ENCODE results near the gene SPIN4. TPM values are rescaled to one million over a fixed set of nuclear protein-coding genes. Genes with fewer than 3 reads are reported as not detected.
"Not testable (repeated sequence)": the region's sequence is repeated elsewhere in the genome, so short reads cannot be mapped to it uniquely, and the experiment has no call there.

Gene SPIN4
- total RNA-seq (under 1 TPM; 0.18 to 0.62 (median 0.25) TPM), polyA plus RNA-seq (under 1 TPM; 0.14 to 0.34 (median 0.30) TPM)
- long read RNA-seq, donor 1 = 0 reads
- long read RNA-seq, donor 2 = 0 reads

- WGBS, 3 donors = 0 to 25% (median 0%) methylated on average over 11 to 58 of the region's 58 CpGs
- DNase-seq (peak; percentile 87 to 89), ATAC-seq (peak; percentile 83 to 99 (median 96))
- Histone ChIP-seq H3K36me3 (ENCODE audit: insufficient read depth in 1 of 2, low read depth in 1 of 2) (no peaks in the 10 kb centered on the region), H3K27me3 (ENCODE audit: insufficient read depth in 3 of 3, low read length in 2 of 3) (no peaks in the 10 kb centered on the region), H3K4me3 (peak within 1 kb of the TSS; percentile 70), H3K4me1 (no peaks in the 10 kb centered on the region), H3K27ac (no peak within 1 kb of the TSS), H3K9me3 (no peaks in the 10 kb centered on the region)
- TF ChIP-seq, protein P1, sequence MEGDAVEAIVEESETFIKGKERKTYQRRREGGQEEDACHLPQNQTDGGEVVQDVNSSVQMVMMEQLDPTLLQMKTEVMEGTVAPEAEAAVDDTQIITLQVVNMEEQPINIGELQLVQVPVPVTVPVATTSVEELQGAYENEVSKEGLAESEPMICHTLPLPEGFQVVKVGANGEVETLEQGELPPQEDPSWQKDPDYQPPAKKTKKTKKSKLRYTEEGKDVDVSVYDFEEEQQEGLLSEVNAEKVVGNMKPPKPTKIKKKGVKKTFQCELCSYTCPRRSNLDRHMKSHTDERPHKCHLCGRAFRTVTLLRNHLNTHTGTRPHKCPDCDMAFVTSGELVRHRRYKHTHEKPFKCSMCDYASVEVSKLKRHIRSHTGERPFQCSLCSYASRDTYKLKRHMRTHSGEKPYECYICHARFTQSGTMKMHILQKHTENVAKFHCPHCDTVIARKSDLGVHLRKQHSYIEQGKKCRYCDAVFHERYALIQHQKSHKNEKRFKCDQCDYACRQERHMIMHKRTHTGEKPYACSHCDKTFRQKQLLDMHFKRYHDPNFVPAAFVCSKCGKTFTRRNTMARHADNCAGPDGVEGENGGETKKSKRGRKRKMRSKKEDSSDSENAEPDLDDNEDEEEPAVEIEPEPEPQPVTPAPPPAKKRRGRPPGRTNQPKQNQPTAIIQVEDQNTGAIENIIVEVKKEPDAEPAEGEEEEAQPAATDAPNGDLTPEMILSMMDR (IDR thresholded peaks at IDR 0.05) = no peak
- intact Hi-C loops (cut with DNase I) = no loop called here
Measured at GRCh38 chrX:63350941-63351616, at the start of gene SPIN4. Gene SPIN4, minus strand, starts transcription at chrX:63351332. Its CDS starts 513 bp downstream, at chrX:63350819.

DNA sequence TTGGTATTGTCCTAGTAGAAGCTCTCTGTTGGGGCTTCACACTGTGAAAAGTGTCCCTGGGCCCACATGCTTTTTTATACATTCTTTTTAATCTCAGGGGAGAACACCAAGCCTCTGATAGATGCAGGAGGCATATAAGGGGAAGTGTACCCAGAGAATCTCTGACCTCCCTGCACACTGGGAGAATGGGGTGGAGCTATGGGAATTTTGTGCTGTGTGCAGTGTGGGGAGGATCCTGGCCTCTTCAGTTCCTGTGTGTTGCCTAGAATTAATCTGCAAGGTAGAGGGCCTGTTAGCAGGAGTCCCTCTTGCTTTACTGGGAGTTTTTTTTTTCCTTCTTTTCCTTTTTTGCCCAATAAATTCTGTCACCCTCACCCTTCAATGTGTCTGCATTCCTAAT, 49.2 kb upstream of the SPIN4 start:
- intact Hi-C loops (cut with DNase I) = no loop called here

GRCh38 chrX:63394872-63395271, 43.7 kb upstream of the SPIN4 start:
- TF ChIP-seq, protein P1 (IDR thresholded peaks at IDR 0.05) = no peak
- Histone ChIP-seq H3K4me1 (no peaks in the 10 kb centered on the region), H3K27me3 (ENCODE audit: insufficient read depth in 3 of 3, low read length in 2 of 3) (no peaks in the 10 kb centered on the region), H3K4me3 (no peak overlapping the region), H3K36me3 (ENCODE audit: insufficient read depth in 1 of 2, low read depth in 1 of 2) (no peaks in the 10 kb centered on the region), H3K27ac (no peak overlapping the region), H3K9me3 (no peaks in the 10 kb centered on the region)
- intact Hi-C loops (cut with DNase I) = no loop called here
- ATAC-seq (no peak), DNase-seq (no peak)
- WGBS, 3 donors = 59 to 95% (median 86%) methylated on average over 2 of the region's 2 CpGs

More for the DNA sequence above, 49.2 kb upstream of the SPIN4 start:
- Histone ChIP-seq H3K27ac (no peak overlapping the region), H3K9me3 (no peaks in the 10 kb centered on the region), H3K27me3 (ENCODE audit: insufficient read depth in 3 of 3, low read length in 2 of 3) (no peaks in the 10 kb centered on the region), H3K36me3 (ENCODE audit: insufficient read depth in 1 of 2, low read depth in 1 of 2) (no peaks in the 10 kb centered on the region), H3K4me3 (no peak overlapping the region), H3K4me1 (no peaks in the 10 kb centered on the region)
- DNase-seq (no peak), ATAC-seq (no peak)
- TF ChIP-seq, protein P1 (IDR thresholded peaks at IDR 0.05) = no peak

DNA sequence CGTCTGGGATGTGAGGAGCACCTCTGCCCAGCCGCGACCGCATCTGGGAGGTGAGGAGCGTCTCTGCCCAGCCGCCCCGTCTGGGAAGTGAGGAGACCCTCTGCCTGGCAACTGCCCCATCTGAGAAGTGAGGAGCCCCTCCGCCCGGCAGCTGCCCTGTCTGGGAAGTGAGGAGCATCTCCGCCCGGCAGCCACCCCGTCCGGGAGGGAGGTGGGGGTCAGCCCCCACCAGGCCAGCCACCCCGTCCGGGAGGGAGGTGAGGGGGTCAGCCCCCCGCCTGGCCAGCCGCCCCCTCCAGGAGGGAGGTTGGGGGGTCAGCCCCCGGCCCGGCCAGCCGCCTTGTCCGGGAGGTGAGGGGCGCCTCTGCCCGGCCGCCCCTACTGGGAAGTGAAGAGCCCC, 42.0 kb upstream of the SPIN4 start:
- H3K27me3 ChIP-seq (ENCODE audit: insufficient read depth in 3 of 3, low read length in 2 of 3); H3K9me3 ChIP-seq; DNase-seq; H3K36me3 ChIP-seq (ENCODE audit: insufficient read depth in 1 of 2, low read depth in 1 of 2); H3K4me3 ChIP-seq; H3K27ac ChIP-seq; intact Hi-C loops (cut with DNase I); H3K4me1 ChIP-seq; ATAC-seq: not testable (repeated sequence)
- 98 to 100% (median 98%) methylated on average over 7 to 23 of the region's 24 CpGs for WGBS, 3 donors

GRCh38 chrX:63387411-63387810, 36.3 kb upstream of the SPIN4 start:
- TF ChIP-seq, protein P1 (IDR thresholded peaks at IDR 0.05) = no peak
- WGBS, 3 donors = 62 to 83% (median 81%) methylated on average over 3 of the region's 3 CpGs
- no peak for ATAC-seq

GRCh38 chrX:63384263-63384662, 33.1 kb upstream of the SPIN4 start:
- ATAC-seq; H3K27me3 ChIP-seq (ENCODE audit: insufficient read depth in 3 of 3, low read length in 2 of 3): not testable (repeated sequence)

More at GRCh38 chrX:63387411-63387810, 36.3 kb upstream of the SPIN4 start:
- Histone ChIP-seq H3K27me3 (ENCODE audit: insufficient read depth in 3 of 3, low read length in 2 of 3) (no peaks in the 10 kb centered on the region), H3K36me3 (ENCODE audit: insufficient read depth in 1 of 2, low read depth in 1 of 2) (no peaks in the 10 kb centered on the region), H3K4me1 (no peaks in the 10 kb centered on the region), H3K27ac (no peak overlapping the region), H3K9me3 (peaks cover 3% of the 10 kb centered on the region), H3K4me3 (no peak overlapping the region)
- no peak for DNase-seq
- intact Hi-C loops (cut with DNase I) = no loop called here

DNA sequence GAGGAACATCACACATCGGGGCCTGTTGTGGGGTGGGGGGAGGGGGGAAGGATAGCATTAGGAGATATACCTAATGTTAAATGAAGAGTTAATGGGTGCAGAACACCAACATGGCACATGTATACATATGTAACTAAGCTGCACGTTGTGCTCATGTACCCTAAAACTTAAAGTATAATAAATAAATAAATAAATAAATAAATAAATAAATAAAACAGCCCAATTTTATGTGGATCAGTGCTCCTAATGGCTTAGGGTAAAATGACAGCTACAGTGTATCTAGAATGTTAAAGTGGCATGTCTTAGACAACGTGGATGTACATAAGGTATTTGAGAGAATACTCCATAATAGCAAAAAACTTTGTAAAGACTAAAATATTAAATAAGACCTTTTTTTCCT, 21.9 kb upstream of the SPIN4 start:
- H3K27me3 ChIP-seq (ENCODE audit: insufficient read depth in 3 of 3, low read length in 2 of 3); H3K4me1 ChIP-seq; H3K27ac ChIP-seq; H3K4me3 ChIP-seq; ATAC-seq; DNase-seq; H3K36me3 ChIP-seq (ENCODE audit: insufficient read depth in 1 of 2, low read depth in 1 of 2); H3K9me3 ChIP-seq; intact Hi-C loops (cut with DNase I): not testable (repeated sequence)
- WGBS, 3 donors = 90 to 96% (median 91%) methylated on average over 3 of the region's 3 CpGs

More at GRCh38 chrX:63384263-63384662, 33.1 kb upstream of the SPIN4 start:
- intact Hi-C loops (cut with DNase I); H3K4me1 ChIP-seq; H3K27ac ChIP-seq; H3K9me3 ChIP-seq; H3K36me3 ChIP-seq (ENCODE audit: insufficient read depth in 1 of 2, low read depth in 1 of 2); H3K4me3 ChIP-seq; DNase-seq: not testable (repeated sequence)

DNA sequence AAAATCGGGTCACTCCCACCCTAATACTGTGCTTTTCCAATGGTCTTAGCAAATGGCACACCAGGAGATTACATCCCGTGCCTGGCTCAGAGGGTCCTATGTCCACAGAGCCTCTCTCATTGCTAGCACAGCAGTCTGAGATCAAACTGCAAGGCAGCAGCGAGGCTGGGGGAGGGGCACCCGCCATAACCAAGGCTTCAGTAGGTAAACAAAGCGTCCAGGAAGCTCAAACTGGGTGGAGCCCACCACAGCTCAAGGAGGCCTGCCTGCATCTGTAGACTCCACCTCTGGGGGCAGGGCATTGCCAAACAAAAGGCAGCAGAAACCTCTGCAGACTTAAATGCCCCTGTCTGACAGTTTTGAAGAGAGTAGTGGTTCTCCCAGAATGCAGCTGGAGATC, 16.6 kb upstream of the SPIN4 start:
- H3K27ac ChIP-seq; intact Hi-C loops (cut with DNase I); H3K4me1 ChIP-seq; H3K36me3 ChIP-seq (ENCODE audit: insufficient read depth in 1 of 2, low read depth in 1 of 2); ATAC-seq; DNase-seq; H3K27me3 ChIP-seq (ENCODE audit: insufficient read depth in 3 of 3, low read length in 2 of 3); H3K4me3 ChIP-seq: not testable (repeated sequence)
- peaks cover 19% of the 10 kb centered on the region for H3K9me3 ChIP-seq
- WGBS, 3 donors = 68 to 88% (median 68%) methylated on average over 3 to 5 of the region's 5 CpGs
